Stimulated activated CD4-positive, alpha-beta T cell treated with anti-CD3 and anti-CD28 coated beads, Interleukin-12 subunit alpha, Interleukin-12 subunit beta, amount 100 ng/mL, for 48 hours (primary cell): ENCODE measurements around the gene NMU.
"Not testable (repeated sequence)": the region's sequence is repeated elsewhere in the genome, so short reads cannot be mapped to it uniquely, and the experiment has no call there.

Experiments used
- DNase-seq, 3 donors: peaks; one replicate each; pipeline ENCODE4 v3.0.0-alpha.2; 2020; ENCODE audit warnings: low read depth in 2 of 3, low spot score in 1 of 3

Gene NMU

DNA sequence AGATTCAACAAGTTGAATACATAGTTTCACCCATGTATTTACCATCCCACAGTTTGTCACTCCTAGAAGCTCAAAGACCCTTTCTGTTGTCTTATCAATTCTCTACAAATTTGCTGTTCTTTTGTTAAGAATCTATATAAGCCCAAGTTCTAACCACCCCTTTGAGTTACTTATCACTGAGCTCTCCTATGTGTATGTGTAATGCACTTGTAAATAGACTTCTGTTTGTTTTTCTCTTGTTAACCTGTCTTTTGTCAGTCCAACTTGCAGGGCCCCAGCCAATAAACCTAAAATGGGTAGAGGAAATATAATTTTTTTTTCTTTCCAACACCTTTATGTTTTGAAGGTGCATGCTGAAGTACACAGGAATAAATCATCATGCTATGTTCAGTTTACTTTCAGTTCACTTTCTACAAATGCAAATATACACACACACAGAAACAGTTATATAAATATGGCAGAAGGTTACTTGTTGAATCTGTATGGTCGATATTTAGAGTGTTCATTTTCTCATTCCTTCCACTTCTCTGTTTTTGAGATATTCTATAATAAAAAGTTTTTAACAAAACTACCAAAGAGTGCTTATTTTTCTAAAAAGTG, 67.1 kb downstream of the NMU start:
- no peak for DNase-seq

DNA sequence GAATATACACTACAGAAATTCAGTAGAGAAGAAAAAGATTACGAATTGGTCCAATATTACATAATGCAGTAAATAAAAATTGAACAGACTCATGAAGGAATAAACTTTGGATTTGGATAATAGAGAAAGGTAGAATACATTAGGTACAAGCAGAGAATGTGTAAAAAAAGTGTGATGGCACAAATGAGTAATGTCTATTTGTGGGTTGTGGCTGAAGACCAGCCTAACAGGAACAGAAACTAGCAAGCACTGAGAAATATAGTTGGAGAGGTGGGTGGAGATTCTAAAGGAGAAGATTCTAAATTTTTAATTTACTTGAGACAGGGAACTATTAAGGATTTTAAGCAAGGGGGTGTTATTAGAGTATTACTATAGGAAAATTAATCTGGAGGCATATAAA, 74.2 kb downstream of the NMU start:
- no peak for DNase-seq

DNA sequence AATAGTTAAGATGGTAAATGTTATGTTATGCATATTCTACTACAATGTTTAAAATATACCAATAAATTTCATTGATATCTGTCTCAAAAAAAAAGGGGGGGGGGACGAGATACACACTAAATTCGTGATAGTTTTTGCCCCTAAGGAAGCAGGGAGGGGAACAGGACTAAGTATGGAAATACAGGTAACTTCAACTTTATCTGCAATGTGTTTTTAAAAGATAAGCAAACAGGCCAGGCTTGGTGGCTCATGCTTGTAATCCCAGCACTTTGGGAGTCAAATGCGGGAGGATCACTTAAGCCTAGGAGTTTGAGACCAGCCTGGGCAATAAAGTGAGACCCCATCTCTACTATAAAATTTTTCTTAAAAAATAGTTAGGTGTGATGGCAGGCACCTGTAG, 76.0 kb downstream of the NMU start:
- DNase-seq: no peak

GRCh38 chr4:55554453-55555030, 81.6 kb downstream of the NMU start:
- DNase-seq: no peak

DNA sequence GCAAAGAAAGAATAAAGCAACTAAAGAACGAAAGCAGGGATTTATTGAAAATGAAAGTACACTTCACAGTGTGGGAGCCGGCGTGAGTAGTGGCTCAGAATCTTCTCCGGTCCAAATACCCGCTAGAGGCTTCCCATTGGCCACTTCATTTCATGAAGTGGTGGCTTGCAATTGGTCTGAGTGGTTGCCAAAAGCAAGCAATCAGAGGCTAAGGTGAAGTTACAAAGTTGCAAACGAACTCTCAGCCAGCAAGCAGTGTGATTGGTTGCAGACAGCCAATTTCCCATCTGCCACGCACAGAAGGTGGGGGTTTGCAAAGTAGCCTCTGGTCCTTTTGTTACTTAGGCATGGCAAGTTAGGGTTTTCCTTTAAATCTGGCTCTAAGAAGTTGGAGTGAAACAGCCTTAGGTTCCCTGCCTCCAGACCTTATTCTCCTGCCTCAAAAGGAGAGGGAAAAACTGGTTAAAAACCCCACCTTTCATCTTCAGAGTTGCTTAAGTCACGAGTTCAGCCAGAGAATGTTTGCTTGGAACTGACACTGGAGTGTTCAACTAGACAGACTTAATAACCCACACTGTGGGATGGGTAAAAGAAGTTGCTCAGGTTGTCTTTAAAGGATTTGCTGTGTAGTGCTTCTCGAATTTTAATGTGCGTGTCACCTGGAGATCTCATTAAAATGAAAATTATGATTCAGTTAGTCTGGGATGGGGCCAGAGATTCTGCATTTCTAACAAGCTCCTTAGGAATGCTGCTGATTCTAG, 82.5 kb downstream of the NMU start:
- DNase-seq: no peak

GRCh38 chr4:55551964-55552363, 84.1 kb downstream of the NMU start:
- DNase-seq: not testable (repeated sequence)

GRCh38 chr4:55549888-55550287, 86.2 kb downstream of the NMU start:
- no peak for DNase-seq

DNA sequence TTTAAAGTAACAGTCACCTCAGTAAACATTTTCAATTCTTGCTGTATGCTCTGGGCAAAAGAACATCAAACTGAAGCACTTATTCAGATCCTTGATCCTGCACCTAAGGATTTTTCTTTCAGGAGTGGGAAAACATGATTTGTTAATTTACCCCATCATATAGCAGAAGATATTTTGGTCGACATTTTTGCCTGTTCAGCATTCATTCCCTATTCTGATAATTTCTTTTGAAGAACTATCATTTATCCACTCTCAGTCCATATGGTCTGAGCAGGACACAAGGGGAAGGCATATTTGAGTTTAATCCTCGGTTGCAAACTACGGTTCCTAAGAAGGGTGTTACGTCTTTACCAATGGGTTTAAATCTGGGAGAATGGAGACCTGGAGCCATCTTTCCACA, 88.2 kb downstream of the NMU start:
- DNase-seq: no peak

GRCh38 chr4:55547466-55547770, 88.7 kb downstream of the NMU start:
- DNase-seq: no peak

DNA sequence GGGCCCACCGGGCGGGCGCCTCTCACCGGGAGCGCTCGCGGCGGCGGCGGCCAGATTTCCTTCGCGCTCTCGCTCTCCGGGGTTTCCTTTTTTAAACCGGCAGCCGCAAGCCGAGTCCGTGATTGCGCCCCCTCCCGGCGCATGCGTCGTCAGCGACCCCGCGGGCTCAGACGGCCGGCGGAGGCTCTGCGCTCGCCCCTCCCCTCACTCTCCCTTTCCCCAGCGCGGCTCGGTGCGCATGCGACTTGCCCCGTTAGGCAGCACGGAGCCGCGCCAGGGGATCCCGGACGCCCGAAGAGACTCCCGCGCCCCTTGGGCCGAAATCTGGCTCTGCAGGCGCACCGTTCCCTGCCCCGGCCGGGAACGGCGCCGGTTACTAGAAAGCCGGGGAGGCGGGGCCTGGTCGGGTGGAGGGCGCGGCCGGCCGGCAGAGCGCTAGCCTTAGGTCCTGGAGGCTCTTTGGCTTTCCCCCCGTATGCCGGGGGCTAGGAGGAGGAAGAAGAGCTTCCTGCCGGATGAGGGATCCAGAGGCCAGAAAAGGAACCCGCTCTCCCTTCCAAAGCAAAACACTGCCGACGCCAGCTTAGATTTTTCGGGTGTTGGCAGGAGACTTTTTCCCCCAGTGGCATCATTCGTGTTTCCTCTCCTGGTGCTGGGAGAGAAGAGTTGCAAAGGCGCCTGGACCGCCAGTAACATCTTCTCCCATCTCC, 89.2 kb downstream of the NMU start, which contains the start of gene CLOCK:
CLOCK (minus strand) TSS at position 154 of the 710 bp plus-strand sequence. CDS start 64,124 bp downstream, outside the sequence.
- peak; percentile 65 to 80 (median 68) for DNase-seq

DNA sequence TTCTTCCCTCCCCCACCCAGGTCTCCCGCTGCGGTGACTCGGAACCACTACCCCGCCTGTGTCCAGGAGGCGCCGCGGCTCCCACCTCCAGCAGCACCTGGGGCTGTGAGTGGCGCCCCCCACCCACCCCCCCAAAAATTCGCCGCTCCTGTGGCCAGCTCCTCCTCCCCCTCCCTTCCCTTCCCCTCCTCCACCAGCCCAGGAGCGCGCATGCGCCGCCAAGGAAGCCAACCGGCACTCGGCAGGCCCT, 89.7 kb downstream of the NMU start:
- no peak for DNase-seq

DNA sequence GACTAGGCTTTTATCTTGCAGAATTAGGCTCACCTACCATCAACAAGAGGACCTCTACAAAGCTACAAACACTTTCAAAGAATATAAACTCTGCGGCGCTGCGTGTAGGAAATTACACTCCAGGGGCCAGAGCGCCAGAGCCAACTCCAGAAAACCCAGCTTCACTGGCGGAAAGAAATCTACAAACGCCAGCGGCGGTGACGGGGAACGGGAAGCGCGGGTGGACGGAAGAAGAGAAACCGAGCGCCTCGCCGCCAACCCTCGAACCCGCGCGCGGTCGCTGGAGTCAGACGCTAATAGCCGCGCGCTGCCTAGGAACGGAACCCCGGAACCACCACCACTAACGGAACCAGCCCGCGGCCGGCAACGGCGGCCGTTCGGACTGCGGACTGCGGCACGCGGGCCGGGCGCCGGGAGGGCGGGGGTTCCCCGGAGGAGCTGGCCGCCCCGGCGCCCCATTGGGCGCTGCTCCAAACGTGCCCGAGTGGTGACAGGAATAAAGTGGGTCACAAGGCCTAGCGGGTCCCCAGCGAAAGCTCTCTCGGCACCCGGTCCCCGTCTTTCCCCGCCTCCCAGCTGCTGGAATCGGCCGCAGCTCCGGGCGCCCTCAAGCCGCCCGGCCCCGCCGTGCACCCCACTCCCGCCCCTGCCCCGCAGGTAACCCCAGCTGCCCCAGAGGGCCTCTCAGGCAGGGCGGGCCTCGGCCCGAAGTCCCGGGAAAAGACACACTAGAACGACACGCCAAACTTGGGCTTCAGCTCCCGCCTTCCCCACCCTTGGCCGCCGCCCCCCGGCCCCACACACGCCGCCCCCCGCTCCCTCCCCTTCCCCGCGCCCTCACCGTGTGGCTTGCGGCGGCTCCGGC, 90.2 kb downstream of the NMU start:
- peak; percentile 28 to 43 (median 32) for DNase-seq
